HUES64 (cell line): ENCODE data around the gene KCNMB1.
"Not testable (repeated sequence)": the region's sequence is repeated elsewhere in the genome, so short reads cannot be mapped to it uniquely, and the experiment has no call there.

Experiments
- H3K27ac ChIP-seq: 2 replicates; pipeline ENCODE4 v1.7.0; 2013; ENCODE audit warnings: low read depth, low read length, inconsistent platforms
- H3K27me3 ChIP-seq: 2 replicates; pipeline ENCODE4 v1.6.1; 2013; ENCODE audit warnings: mild to moderate bottlenecking, low read length; ENCODE audit not compliant: insufficient read depth
- H3K36me3 ChIP-seq: 2 replicates; pipeline ENCODE4 v1.6.1; 2013; ENCODE audit warnings: mild to moderate bottlenecking, low read length; ENCODE audit not compliant: insufficient read depth
- H3K4me1 ChIP-seq: 2 replicates; pipeline ENCODE4 v1.6.1; 2013; ENCODE audit warnings: mild to moderate bottlenecking, low read length, moderate library complexity; ENCODE audit not compliant: insufficient read depth
- H3K4me3 ChIP-seq: 2 replicates; pipeline ENCODE4 v1.5.1; 2013; ENCODE audit warnings: mild to moderate bottlenecking, low read length, moderate library complexity
- H3K9ac ChIP-seq: 2 replicates; pipeline ENCODE4 v1.6.1; 2013; ENCODE audit warnings: mild to moderate bottlenecking, low read depth, low read length
- H3K9me3 ChIP-seq: 2 replicates; pipeline ENCODE4 v1.6.1; 2013; ENCODE audit warnings: low read depth, low read length; ENCODE audit not compliant: insufficient read depth
- WGBS: fragments of 150-250, 120-280 bp; methylation state at CpG from one replicate; pipeline ENCODE4 v1.1.7; 2013; ENCODE audit warnings: missing lambda C conversion rate; 5-methylcytosine and 5-hydroxymethylcytosine counted together

Gene KCNMB1

GRCh38 chr5:170376526-170376925 is 12.6 kb downstream of the KCNMB1 start:
- H3K36me3 ChIP-seq, H3K27me3 ChIP-seq, H3K27ac ChIP-seq, H3K4me3 ChIP-seq, H3K9me3 ChIP-seq, H3K9ac ChIP-seq, H3K4me1 ChIP-seq: not testable (repeated sequence)
- 98% methylated on average over 3 of the region's 3 CpGs for WGBS

- H3K36me3 ChIP-seq, result no peaks in the 10 kb centered on the region
- no peak overlapping the region for H3K27ac ChIP-seq
- no peaks in the 10 kb centered on the region for H3K4me1 ChIP-seq
- H3K27me3 ChIP-seq, result no peaks in the 10 kb centered on the region
- no peaks in the 10 kb centered on the region for H3K9me3 ChIP-seq
- H3K4me3 ChIP-seq, result no peak overlapping the region
- H3K9ac ChIP-seq, result no peak overlapping the region
- WGBS, result 88% methylated on average over 1 of the region's 1 CpG
Observed at GRCh38 chr5:170375283-170375682, 13.9 kb downstream of the KCNMB1 start.

GRCh38 chr5:170372971-170373370 is 16.2 kb downstream of the KCNMB1 start:
- Histone ChIP-seq H3K4me1 (no peaks in the 10 kb centered on the region), H3K9ac (no peak overlapping the region), H3K36me3 (no peaks in the 10 kb centered on the region), H3K9me3 (no peaks in the 10 kb centered on the region), H3K27me3 (no peaks in the 10 kb centered on the region), H3K27ac (no peak overlapping the region), H3K4me3 (no peak overlapping the region)
- WGBS, result 84% methylated on average over 2 of the region's 2 CpGs

DNA sequence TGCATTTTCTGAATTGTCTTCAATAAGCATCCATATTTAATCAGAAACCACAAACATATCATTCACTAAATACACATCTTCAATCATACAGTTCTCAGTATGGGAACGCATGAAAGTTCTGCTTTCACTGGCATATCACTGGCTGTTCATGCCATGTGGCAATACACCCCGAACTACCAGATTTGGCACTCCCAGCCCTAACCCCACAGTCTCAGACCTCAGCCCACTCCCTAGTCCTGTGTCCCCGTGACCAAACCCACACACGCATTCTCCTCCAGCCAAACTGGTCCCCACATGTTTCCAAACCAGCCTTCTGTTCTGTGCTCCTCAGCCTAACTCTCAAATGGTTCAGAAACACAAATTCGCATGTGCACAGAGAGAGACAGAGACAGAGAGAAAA is 20.6 kb downstream of the KCNMB1 start:
- no peak overlapping the region for H3K27ac ChIP-seq
- no peaks in the 10 kb centered on the region for H3K27me3 ChIP-seq
- H3K9ac ChIP-seq, result no peak overlapping the region
- H3K36me3 ChIP-seq, result no peaks in the 10 kb centered on the region
- no peaks in the 10 kb centered on the region for H3K4me1 ChIP-seq
- H3K4me3 ChIP-seq, result no peak overlapping the region
- 94% methylated on average over 5 of the region's 5 CpGs for WGBS
- no peaks in the 10 kb centered on the region for H3K9me3 ChIP-seq

- Histone ChIP-seq H3K9ac (no peak overlapping the region), H3K4me1 (no peaks in the 10 kb centered on the region), H3K27me3 (no peaks in the 10 kb centered on the region), H3K4me3 (no peak overlapping the region), H3K27ac (no peak overlapping the region), H3K36me3 (no peaks in the 10 kb centered on the region), H3K9me3 (no peaks in the 10 kb centered on the region)
- WGBS, result 91% methylated on average over 3 of the region's 3 CpGs
Observed at GRCh38 chr5:170366276-170366675, 22.9 kb downstream of the KCNMB1 start.

GRCh38 chr5:170365831-170366230 is 23.3 kb downstream of the KCNMB1 start:
- 94% methylated on average over 3 of the region's 5 CpGs for WGBS
- no peaks in the 10 kb centered on the region for H3K36me3 ChIP-seq
- H3K27me3 ChIP-seq, result no peaks in the 10 kb centered on the region
- H3K9ac ChIP-seq, result no peak overlapping the region
- no peaks in the 10 kb centered on the region for H3K9me3 ChIP-seq
- H3K4me3 ChIP-seq, result no peak overlapping the region
- H3K27ac ChIP-seq, result no peak overlapping the region
- no peaks in the 10 kb centered on the region for H3K4me1 ChIP-seq

- Histone ChIP-seq H3K4me1 (no peaks in the 10 kb centered on the region), H3K4me3 (no peak overlapping the region), H3K27ac (no peak overlapping the region), H3K9ac (no peak overlapping the region), H3K36me3 (no peaks in the 10 kb centered on the region), H3K9me3 (no peaks in the 10 kb centered on the region), H3K27me3 (no peaks in the 10 kb centered on the region)
- 95% methylated on average over 8 of the region's 8 CpGs for WGBS
Observed at GRCh38 chr5:170365011-170365410, 24.2 kb downstream of the KCNMB1 start.

GRCh38 chr5:170363671-170364070 is 25.5 kb downstream of the KCNMB1 start:
- no peaks in the 10 kb centered on the region for H3K36me3 ChIP-seq
- no peaks in the 10 kb centered on the region for H3K27me3 ChIP-seq
- H3K9ac ChIP-seq, result no peak overlapping the region
- H3K4me1 ChIP-seq, result no peaks in the 10 kb centered on the region
- H3K27ac ChIP-seq, result no peak overlapping the region
- WGBS, result 96% methylated on average over 1 of the region's 1 CpG
- H3K4me3 ChIP-seq, result no peak overlapping the region
- H3K9me3 ChIP-seq, result no peaks in the 10 kb centered on the region

- WGBS, result 97% methylated on average over 6 of the region's 6 CpGs
- Histone ChIP-seq H3K27me3 (no peaks in the 10 kb centered on the region), H3K27ac (no peak overlapping the region), H3K9ac (no peak overlapping the region), H3K4me3 (no peak overlapping the region), H3K9me3 (no peaks in the 10 kb centered on the region), H3K4me1 (0 out of 2 replicates have a peak, but pooled peaks cover 5% of the 10 kb centered on the region), H3K36me3 (no peaks in the 10 kb centered on the region)
Observed at GRCh38 chr5:170362656-170363055, 26.5 kb downstream of the KCNMB1 start.

DNA sequence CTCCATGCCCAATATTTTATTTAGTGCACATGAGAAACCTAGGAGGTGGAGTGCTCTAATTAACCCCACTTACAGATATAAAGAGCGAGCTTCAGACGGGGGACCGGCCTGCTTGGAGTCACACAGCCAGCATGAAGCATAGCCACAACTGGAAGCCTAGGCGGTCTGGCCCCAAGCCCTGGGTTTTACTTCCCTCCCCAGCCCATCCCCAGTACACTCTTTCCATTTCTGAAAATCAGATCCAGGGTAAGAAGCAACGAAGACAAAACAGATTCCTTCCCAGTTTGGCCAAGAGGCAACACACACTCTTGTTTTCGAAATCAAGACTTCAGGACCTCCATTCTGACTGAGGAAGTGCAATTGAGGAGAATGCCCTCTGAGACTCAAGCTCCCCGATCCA is 27.1 kb downstream of the KCNMB1 start:
- Histone ChIP-seq H3K36me3 (no peaks in the 10 kb centered on the region), H3K9ac (no peak overlapping the region)

DNA sequence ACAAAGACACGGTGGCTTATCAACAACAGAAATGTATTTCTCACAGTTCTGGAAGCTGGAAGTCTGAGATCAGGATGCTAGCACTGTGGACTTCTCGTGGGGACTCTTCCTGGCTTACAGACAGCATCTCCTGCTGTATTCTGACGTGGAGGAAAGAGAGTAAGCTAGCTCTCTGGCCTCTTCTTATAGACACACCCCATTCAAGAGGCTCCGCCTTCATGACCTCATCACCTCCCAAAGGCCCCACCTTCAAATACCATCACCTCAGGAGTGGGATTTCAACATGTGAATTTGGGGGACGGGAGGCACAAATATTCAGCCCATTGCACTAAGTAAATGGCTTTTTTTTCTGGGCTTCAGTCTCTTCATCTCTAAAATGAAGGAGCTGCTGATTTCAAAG is 27.6 kb downstream of the KCNMB1 start:
- Histone ChIP-seq H3K4me1 (0 out of 2 replicates have a peak, but pooled peaks cover 6% of the 10 kb centered on the region), H3K9me3 (no peaks in the 10 kb centered on the region), H3K27ac (no peak overlapping the region), H3K27me3 (no peaks in the 10 kb centered on the region), H3K4me3 (no peak overlapping the region), H3K36me3 (no peaks in the 10 kb centered on the region), H3K9ac (no peak overlapping the region)
- 92% methylated on average over 5 of the region's 5 CpGs for WGBS

More for the DNA sequence above, 27.1 kb downstream of the KCNMB1 start:
- 93% methylated on average over 7 of the region's 7 CpGs for WGBS
- Histone ChIP-seq H3K9me3 (no peaks in the 10 kb centered on the region), H3K27me3 (no peaks in the 10 kb centered on the region), H3K4me3 (no peak overlapping the region), H3K27ac (no peak overlapping the region), H3K4me1 (0 out of 2 replicates have a peak, but pooled peaks cover 6% of the 10 kb centered on the region)

GRCh38 chr5:170361116-170361515 is 28.1 kb downstream of the KCNMB1 start:
- no peak overlapping the region for H3K27ac ChIP-seq

More at GRCh38 chr5:170361116-170361515, 28.1 kb downstream of the KCNMB1 start:
- Histone ChIP-seq H3K9me3 (no peaks in the 10 kb centered on the region), H3K4me1 (0 out of 2 replicates have a peak, but pooled peaks cover 6% of the 10 kb centered on the region), H3K27me3 (no peaks in the 10 kb centered on the region), H3K4me3 (no peak overlapping the region), H3K36me3 (no peaks in the 10 kb centered on the region), H3K9ac (no peak overlapping the region)
- WGBS, result 92% methylated on average over 4 of the region's 5 CpGs
